ENCODE measurements around the gene AK8. TPM values are rescaled to one million over a fixed set of nuclear protein-coding genes. Genes with fewer than 3 reads are reported as not detected.
A peak's percentile ranks its signal among the peaks of the same experiment; 100 is the strongest.

The AK8 gene
- total and polyA plus RNA-seq, 9 of the 15 experiments (the other 6 are each of a cell fraction or from before 2014, with no cell fraction given) = 0.06 to 0.37 TPM; not detected in 7

DNA sequence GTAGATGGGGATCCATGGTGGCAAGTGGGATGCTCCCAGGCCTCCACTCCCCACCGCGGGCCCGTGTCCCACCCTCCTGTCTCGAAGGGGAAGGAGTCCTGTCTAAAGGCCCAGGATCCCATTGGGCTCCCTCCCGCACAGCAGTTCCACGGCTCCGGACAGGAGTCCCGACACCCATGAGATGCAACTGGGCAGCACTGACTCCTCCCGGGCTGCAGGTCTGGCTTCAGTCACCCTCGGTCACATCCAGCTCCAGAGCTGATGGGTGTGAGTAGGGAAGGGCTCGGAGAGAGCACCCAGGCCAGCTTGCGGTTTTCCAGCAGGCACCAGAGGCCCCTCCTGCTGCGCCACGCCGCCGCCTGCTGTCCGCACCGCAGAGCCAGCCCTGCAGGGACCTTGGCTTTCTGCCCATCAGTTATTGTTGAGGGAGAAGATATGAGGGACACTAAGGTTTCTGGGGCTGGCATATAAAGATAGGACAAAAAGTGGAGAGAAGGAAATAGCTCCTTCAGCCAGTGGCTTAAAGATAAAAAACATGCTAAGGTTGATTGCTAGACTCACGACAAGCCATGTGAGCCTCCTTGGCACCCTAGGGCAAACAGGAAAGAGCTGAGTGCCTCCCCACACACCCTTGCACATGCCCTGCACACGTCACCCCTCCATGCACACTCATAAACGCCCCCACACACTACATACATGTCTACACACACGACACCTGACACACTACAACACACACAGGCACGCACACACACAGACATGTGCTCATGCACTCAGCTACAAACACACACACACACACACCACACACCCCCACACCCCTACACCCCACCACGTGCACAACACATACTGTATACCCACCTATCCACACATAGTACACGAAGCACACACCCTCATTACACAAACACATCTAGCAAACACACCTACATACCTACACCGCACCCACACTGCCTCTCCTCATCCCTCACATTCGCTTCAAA, 79.0 kb downstream of the AK8 start (continued):
- TF ChIP-seq, protein P1, sequence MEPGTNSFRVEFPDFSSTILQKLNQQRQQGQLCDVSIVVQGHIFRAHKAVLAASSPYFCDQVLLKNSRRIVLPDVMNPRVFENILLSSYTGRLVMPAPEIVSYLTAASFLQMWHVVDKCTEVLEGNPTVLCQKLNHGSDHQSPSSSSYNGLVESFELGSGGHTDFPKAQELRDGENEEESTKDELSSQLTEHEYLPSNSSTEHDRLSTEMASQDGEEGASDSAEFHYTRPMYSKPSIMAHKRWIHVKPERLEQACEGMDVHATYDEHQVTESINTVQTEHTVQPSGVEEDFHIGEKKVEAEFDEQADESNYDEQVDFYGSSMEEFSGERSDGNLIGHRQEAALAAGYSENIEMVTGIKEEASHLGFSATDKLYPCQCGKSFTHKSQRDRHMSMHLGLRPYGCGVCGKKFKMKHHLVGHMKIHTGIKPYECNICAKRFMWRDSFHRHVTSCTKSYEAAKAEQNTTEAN (CRISPR knock-in tag; IDR thresholded peaks at IDR 0.05) = no peak
- no peak for TF ChIP-seq SFPQ (IDR thresholded peaks at IDR 0.05; ENCODE audit: low read depth, low read length)
- TF ChIP-seq, protein P2, sequence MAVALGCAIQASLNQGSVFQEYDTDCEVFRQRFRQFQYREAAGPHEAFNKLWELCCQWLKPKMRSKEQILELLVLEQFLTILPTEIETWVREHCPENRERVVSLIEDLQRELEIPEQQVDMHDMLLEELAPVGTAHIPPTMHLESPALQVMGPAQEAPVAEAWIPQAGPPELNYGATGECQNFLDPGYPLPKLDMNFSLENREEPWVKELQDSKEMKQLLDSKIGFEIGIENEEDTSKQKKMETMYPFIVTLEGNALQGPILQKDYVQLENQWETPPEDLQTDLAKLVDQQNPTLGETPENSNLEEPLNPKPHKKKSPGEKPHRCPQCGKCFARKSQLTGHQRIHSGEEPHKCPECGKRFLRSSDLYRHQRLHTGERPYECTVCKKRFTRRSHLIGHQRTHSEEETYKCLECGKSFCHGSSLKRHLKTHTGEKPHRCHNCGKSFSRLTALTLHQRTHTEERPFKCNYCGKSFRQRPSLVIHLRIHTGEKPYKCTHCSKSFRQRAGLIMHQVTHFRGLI (CRISPR knock-in tag; IDR thresholded peaks at IDR 0.05) = no peak
- TF ChIP-seq HMGN3 (IDR thresholded peaks at IDR 0.05; ENCODE audit: borderline replicate concordance, extremely low read depth, insufficient read length, low read depth, low read length) = peak; percentile 99
- no peak for TF ChIP-seq GTF2E2 (tag; IDR thresholded peaks at IDR 0.05)
- no peak for TF ChIP-seq ZNF444 (CRISPR knock-in tag; IDR thresholded peaks at IDR 0.05)
- peak; percentile 67; the same call in 1 of the 2 replicates for TF ChIP-seq BHLHE40 (IDR thresholded peaks at IDR 0.05; ENCODE audit: low read length)
- TF ChIP-seq ZNF766 (CRISPR knock-in tag; conservative IDR thresholded peaks at IDR 0.05) = peak; percentile 89
- no peak for TF ChIP-seq TAF15 (IDR thresholded peaks at IDR 0.05; ENCODE audit: low read depth, low read length)
- no peak for TF ChIP-seq PHTF2 (CRISPR knock-in tag; IDR thresholded peaks at IDR 0.05)
- TF ChIP-seq, protein P3, sequence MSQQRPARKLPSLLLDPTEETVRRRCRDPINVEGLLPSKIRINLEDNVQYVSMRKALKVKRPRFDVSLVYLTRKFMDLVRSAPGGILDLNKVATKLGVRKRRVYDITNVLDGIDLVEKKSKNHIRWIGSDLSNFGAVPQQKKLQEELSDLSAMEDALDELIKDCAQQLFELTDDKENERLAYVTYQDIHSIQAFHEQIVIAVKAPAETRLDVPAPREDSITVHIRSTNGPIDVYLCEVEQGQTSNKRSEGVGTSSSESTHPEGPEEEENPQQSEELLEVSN (IDR thresholded peaks at IDR 0.05; ENCODE audit: borderline replicate concordance in 1 of 2, extremely low read depth in 1 of 2, insufficient read depth in 1 of 2, insufficient read length in 1 of 2, low read depth in 1 of 2, low read length in 1 of 2, poor library complexity in 1 of 2, severe bottlenecking in 1 of 2) = peak in 1 of 2 experiments; percentile 10
- TF ChIP-seq TEAD4 (IDR thresholded peaks at IDR 0.05; ENCODE audit: low read length) = peak; percentile 98
- TF ChIP-seq TEAD4 (CRISPR knock-in tag; IDR thresholded peaks at IDR 0.05; ENCODE audit: borderline replicate concordance) = no peak
- peak; percentile 48; the same call in 1 of the 2 replicates for TF ChIP-seq L3MBTL2 (IDR thresholded peaks at IDR 0.05)
- no peak for TF ChIP-seq KAT2B (IDR thresholded peaks at IDR 0.05; ENCODE audit: low read depth, low read length)
- TF ChIP-seq NFIC (IDR thresholded peaks at IDR 0.05) = peak; percentile 100
- TF ChIP-seq HDAC2 (IDR thresholded peaks at IDR 0.05) = peak; percentile 87
- TF ChIP-seq ELF4 (CRISPR knock-in tag; IDR thresholded peaks at IDR 0.05) = peak; percentile 74; the same call in 1 of the 2 replicates
- TF ChIP-seq E2F3 (CRISPR knock-in tag; IDR thresholded peaks at IDR 0.05) = no peak
- TF ChIP-seq BRCA1 (IDR thresholded peaks at IDR 0.05) = no peak
- no peak for TF ChIP-seq BRCA1 (CRISPR knock-in tag; IDR thresholded peaks at IDR 0.05)
- TF ChIP-seq PCBP1 (IDR thresholded peaks at IDR 0.05; ENCODE audit: low read depth, low read length, poor library complexity, severe bottlenecking) = no peak

Data from K562 (cell line).